H9 (cell line): Measurements from ENCODE around the gene IL20RA. TPM values are rescaled to one million over a fixed set of nuclear protein-coding genes. Genes with fewer than 3 reads are reported as not detected.

Experiments used
- DNase-seq: peaks from one replicate; pipeline ENCODE4 v3.0.0-alpha.2; 2017
- H2AFZ ChIP-seq: one replicate; pipeline ENCODE4 v1.6.1; 2013; ENCODE audit warnings: mild to moderate bottlenecking, low read length, control low read depth, moderate library complexity
- H2AK5ac ChIP-seq: 2 replicates; pipeline ENCODE4 v1.6.1; 2013; ENCODE audit warnings: low read length, control low read depth, mixed read lengths; ENCODE audit not compliant: insufficient read length
- H2BK120ac ChIP-seq: one replicate; pipeline ENCODE4 v1.6.1; 2013; ENCODE audit warnings: low read depth, mild to moderate bottlenecking, low read length, control low read depth, inconsistent platforms; ENCODE audit not compliant: poor library complexity, severe bottlenecking
- H2BK12ac ChIP-seq: 2 replicates; pipeline ENCODE4 v1.6.1; 2013; ENCODE audit warnings: low read length, control low read depth, mixed read lengths, low read depth; ENCODE audit not compliant: insufficient read length
- H2BK15ac ChIP-seq: 2 replicates; pipeline ENCODE4 v1.6.1; 2013; ENCODE audit warnings: low read depth, low read length, control low read depth
- H2BK20ac ChIP-seq: one replicate; pipeline ENCODE4 v1.6.1; 2013; ENCODE audit warnings: low read depth, mild to moderate bottlenecking, low read length, control low read depth, inconsistent platforms; ENCODE audit not compliant: poor library complexity, severe bottlenecking
- H2BK5ac ChIP-seq: 2 replicates; pipeline ENCODE4 v1.6.1; 2013; ENCODE audit warnings: low read length, control low read depth, mixed read lengths; ENCODE audit not compliant: insufficient read length
- H3K14ac ChIP-seq: 2 replicates; pipeline ENCODE4 v1.6.1; 2013; ENCODE audit warnings: low read length, control low read depth; ENCODE audit not compliant: insufficient read depth
- H3K18ac ChIP-seq: 2 replicates; pipeline ENCODE4 v1.6.1; 2013; ENCODE audit warnings: low read depth, mild to moderate bottlenecking, mixed read lengths, low read length, control low read depth; ENCODE audit not compliant: insufficient read length
- H3K23ac ChIP-seq: 2 replicates; pipeline ENCODE4 v1.6.1; 2013; ENCODE audit warnings: low read length, control low read depth, mixed read lengths, low read depth; ENCODE audit not compliant: insufficient read length
- H3K23me2 ChIP-seq: 2 replicates; pipeline ENCODE4 v1.6.1; 2013; ENCODE audit warnings: low read depth, mild to moderate bottlenecking, mixed read lengths, low read length, control low read depth; ENCODE audit not compliant: insufficient read length, poor library complexity, severe bottlenecking
- H3K27ac ChIP-seq: 2 replicates; pipeline ENCODE4 v1.5.1; 2013; ENCODE audit warnings: low read length, control low read depth, mixed read lengths, low read depth; ENCODE audit not compliant: insufficient read length
- H3K27me3 ChIP-seq: 2 replicates; pipeline ENCODE4 v1.6.1; 2013; ENCODE audit warnings: low read length, control low read depth, inconsistent platforms; ENCODE audit not compliant: insufficient read depth
- H3K4ac ChIP-seq: 2 replicates; pipeline ENCODE4 v1.6.1; 2013; ENCODE audit warnings: low read depth, mild to moderate bottlenecking, control low read depth, inconsistent platforms, low read length, moderate library complexity
- H3K4me1 ChIP-seq: 2 replicates; pipeline ENCODE4 v1.6.1; 2013; ENCODE audit warnings: low read length, control low read depth, inconsistent platforms; ENCODE audit not compliant: insufficient read depth
- H3K4me2 ChIP-seq: 2 replicates; pipeline ENCODE4 v1.6.1; 2013; ENCODE audit warnings: low read length, control low read depth, mixed read lengths; ENCODE audit not compliant: insufficient read length, insufficient read depth
- H3K56ac ChIP-seq: 2 replicates; pipeline ENCODE4 v1.6.1; 2013; ENCODE audit warnings: low read depth, mild to moderate bottlenecking, mixed read lengths, low read length, control low read depth; ENCODE audit not compliant: insufficient read length
- H3K79me1 ChIP-seq: 2 replicates; pipeline ENCODE4 v1.6.1; 2013; ENCODE audit warnings: low read depth, mild to moderate bottlenecking, moderate library complexity, low read length, control low read depth, inconsistent platforms; ENCODE audit not compliant: insufficient read depth, poor library complexity, severe bottlenecking
- H3K79me2 ChIP-seq: 2 replicates; pipeline ENCODE4 v1.6.1; 2013; ENCODE audit warnings: low read length, control low read depth, inconsistent platforms; ENCODE audit not compliant: insufficient read depth
- H3K9ac ChIP-seq: 2 replicates; pipeline ENCODE4 v1.6.1; 2013; ENCODE audit warnings: low read length, control low read depth, mixed read lengths; ENCODE audit not compliant: insufficient read length; ENCODE audit errors: extremely low read depth
- H3K9me3 ChIP-seq: one replicate; pipeline ENCODE4 v1.6.1; 2013; ENCODE audit warnings: low read depth, low read length, inconsistent platforms; ENCODE audit not compliant: control insufficient read depth
- H3T11ph ChIP-seq: one replicate; pipeline ENCODE4 v1.6.1; 2013; ENCODE audit warnings: mild to moderate bottlenecking, low read length, control low read depth, inconsistent platforms
- H4K20me1 ChIP-seq: one replicate; pipeline ENCODE4 v1.6.1; 2013; ENCODE audit not compliant: control insufficient read depth, insufficient read length, insufficient read depth
- H4K5ac ChIP-seq: 2 replicates; pipeline ENCODE4 v1.6.1; 2013; ENCODE audit warnings: low read depth, mild to moderate bottlenecking, mixed read lengths, low read length, control low read depth; ENCODE audit not compliant: insufficient read length
- H4K8ac ChIP-seq: replicated peaks from 2 replicates; pipeline ENCODE4 v1.6.1; 2013; ENCODE audit warnings: low read length, control low read depth, mixed read lengths, low read depth; ENCODE audit not compliant: insufficient read length
- H4K91ac ChIP-seq: 2 replicates; pipeline ENCODE4 v1.6.1; 2013; ENCODE audit warnings: low read depth, mild to moderate bottlenecking, moderate library complexity, mixed read lengths, low read length, control low read depth; ENCODE audit not compliant: insufficient read length
- H3K27ac Mint-ChIP-seq, 3 experiments: 2 replicates in 2 of 3; 3 replicates in 1 of 3; pipeline ENCODE4 v1.8.0; 2020 to 2021; ENCODE audit warnings: mixed read lengths in 3 of 3, mild to moderate bottlenecking in 1 of 3, moderate library complexity in 1 of 3
- H3K27me3 Mint-ChIP-seq: 2 replicates; pipeline ENCODE4 v1.8.0; 2021; ENCODE audit warnings: low read depth, mild to moderate bottlenecking, moderate library complexity, mixed read lengths
- H3K36me3 Mint-ChIP-seq, 3 experiments: 2 replicates in 2 of 3; 3 replicates in 1 of 3; pipeline ENCODE4 v1.8.0; 2020 to 2021; ENCODE audit warnings: low read depth in 3 of 3, mixed read lengths in 3 of 3; ENCODE audit not compliant: insufficient read depth in 1 of 3
- H3K4me1 Mint-ChIP-seq, 2 experiments: 2 replicates each; pipeline ENCODE4 v1.8.0; 2020; ENCODE audit warnings: mixed read lengths in 2 of 2
- H3K4me3 Mint-ChIP-seq, 2 experiments: 2 replicates in 1 of 2; 3 replicates in 1 of 2; pipeline ENCODE4 v1.8.0; 2020 to 2021; ENCODE audit warnings: mild to moderate bottlenecking in 2 of 2, mixed read lengths in 2 of 2, moderate library complexity in 1 of 2
- H3K9me3 Mint-ChIP-seq, 2 experiments: 2 replicates in 1 of 2; 3 replicates in 1 of 2; pipeline ENCODE4 v1.8.0; 2020; ENCODE audit warnings: mild to moderate bottlenecking in 2 of 2, mixed read lengths in 2 of 2, moderate library complexity in 1 of 2
- CTCF ChIP-seq: fragments of 200-600 bp; sonication (generic); conservative IDR thresholded peaks from 3 replicates; pipeline ENCODE4 v1.8.0; 2021; ENCODE audit warnings: antibody characterized with exemption, mild to moderate bottlenecking
- total RNA-seq: library from RNA; stranded (reverse); gene quantifications from 2 replicates; pipeline ENCODE4 v1.2.1, GENCODE V29; 2021

Gene IL20RA
- total RNA-seq, 1 experiment from 2014 or later = 0.74 TPM

GRCh38 chr6:136991646-136992045, 53.1 kb downstream of the IL20RA start:
- Histone ChIP-seq H4K20me1 (no peaks in the 10 kb centered on the region), H4K91ac (no peak overlapping the region), H3K79me2 (no peaks in the 10 kb centered on the region), H3K56ac (no peak overlapping the region), H3K79me1 (no peaks in the 10 kb centered on the region), H3K9ac (no peak overlapping the region), H3K4me2 (no peak overlapping the region), H3T11ph (no peak overlapping the region), H3K14ac (no peak overlapping the region), H3K23me2 (peaks cover 7% of the 10 kb centered on the region), H3K27ac (no peak overlapping the region), H2BK120ac (no peak overlapping the region), H2BK12ac (no peak overlapping the region), H3K27me3 (no peaks in the 10 kb centered on the region), H3K18ac (no peak overlapping the region), H4K8ac (no peak overlapping the region), H3K9me3 (no peaks in the 10 kb centered on the region), H2BK15ac (no peak overlapping the region), H3K4me1 (peaks cover 7% of the 10 kb centered on the region; the same call in 1 of the 2 replicates), H4K5ac (no peak overlapping the region), H2AK5ac (no peak overlapping the region), H2AFZ (no peak overlapping the region), H2BK5ac (no peak overlapping the region), H3K23ac (no peak overlapping the region), H3K4ac (no peak overlapping the region), H2BK20ac (no peak overlapping the region)
- no peak overlapping the region; a peak in 1 of 7 replicates for H3K27ac Mint-ChIP-seq
- H3K4me1 Mint-ChIP-seq = peaks cover 27 to 30% of the 10 kb centered on the region in 2 experiments
- DNase-seq = no peak
- H3K9me3 Mint-ChIP-seq = no peaks in the 10 kb centered on the region
- no peak for TF ChIP-seq CTCF
- no peaks in the 10 kb centered on the region for H3K36me3 Mint-ChIP-seq
- H3K27me3 Mint-ChIP-seq = peaks cover 1% of the 10 kb centered on the region; the same call in 1 of the 2 replicates
- no peak overlapping the region for H3K4me3 Mint-ChIP-seq
